CD4-positive, alpha-beta T cell (primary cell): ENCODE data around the gene KMO. TPM values are rescaled to one million over a fixed set of nuclear protein-coding genes. Genes with fewer than 3 reads are reported as not detected.

Source experiments
- ATAC-seq: fragments of 200-7000 bp; cut with Tn5 transposase; one replicate; pipeline ENCODE4 v1.10.0; 2022; ENCODE audit warnings: mild to moderate bottlenecking; ENCODE audit not compliant: poor library complexity
- CTCF ChIA-PET: fragments of 350-600 bp; sonication (Branson Sonifier 250); formaldehyde crosslinking; loops from one replicate; lab custom pipeline; 2021; ENCODE audit warnings: antibody characterized with exemption, inconsistent platforms; lab: Charles Lee
- POLR2A ChIA-PET: fragments of 350-600 bp; sonication (Branson Sonifier 250); formaldehyde crosslinking; loops from one replicate; lab custom pipeline; 2021; ENCODE audit warnings: antibody characterized with exemption, inconsistent platforms; lab: Charles Lee
- DNase-seq, 14 experiments: peaks; one replicate each; pipeline ENCODE4 v3.0.0-alpha.2; 2013 to 2020; ENCODE audit warnings: mixed read lengths in 2 of 14
- H3K27ac ChIP-seq, 2 donors: one replicate each; pipeline versions ENCODE4 v1.5.1 to v1.7.0; 2013; ENCODE audit warnings: low read length in 2 of 2, low read depth in 1 of 2, mild to moderate bottlenecking in 1 of 2
- H3K27me3 ChIP-seq, 2 experiments: 1 replicate in 1 of 2; 2 replicates in 1 of 2; pipeline versions ENCODE4 v1.6.1 to v1.7.0; 2013; ENCODE audit warnings: low read length in 2 of 2, control low read depth in 1 of 2, mild to moderate bottlenecking in 1 of 2, moderate library complexity in 1 of 2; ENCODE audit not compliant: insufficient read depth in 2 of 2, control insufficient read depth in 1 of 2
- H3K36me3 ChIP-seq: one replicate; pipeline ENCODE4 v1.6.1; 2013; ENCODE audit warnings: low read length, control low read depth; ENCODE audit not compliant: insufficient read depth
- H3K4me1 ChIP-seq: one replicate; pipeline ENCODE4 v1.6.1; 2013; ENCODE audit warnings: low read length, control low read depth; ENCODE audit not compliant: insufficient read depth
- H3K4me3 ChIP-seq: one replicate; pipeline ENCODE4 v1.5.1; 2013; ENCODE audit warnings: mild to moderate bottlenecking, low read length, moderate library complexity
- H3K9me3 ChIP-seq, 2 experiments: 1 replicate in 1 of 2; 2 replicates in 1 of 2; pipeline versions ENCODE4 v1.6.1 to v1.7.0; 2013; ENCODE audit warnings: low read length in 2 of 2, mild to moderate bottlenecking in 2 of 2, control low read depth in 1 of 2, moderate library complexity in 1 of 2; ENCODE audit not compliant: control insufficient read depth in 1 of 2, insufficient read depth in 1 of 2
- H3K27ac Mint-ChIP-seq: one replicate; pipeline ENCODE4 v1.8.0; 2020; ENCODE audit warnings: mixed read lengths
- H3K27me3 Mint-ChIP-seq: one replicate; pipeline ENCODE4 v1.8.0; 2021; ENCODE audit warnings: mixed read lengths
- H3K36me3 Mint-ChIP-seq: one replicate; pipeline ENCODE4 v1.8.0; 2021; ENCODE audit warnings: low read depth, mixed read lengths
- H3K4me1 Mint-ChIP-seq: one replicate; pipeline ENCODE4 v1.8.0; 2021; ENCODE audit warnings: low read depth, mixed read lengths
- H3K4me3 Mint-ChIP-seq: one replicate; pipeline ENCODE4 v1.8.0; 2020; ENCODE audit warnings: mild to moderate bottlenecking, mixed read lengths
- H3K9me3 Mint-ChIP-seq: one replicate; pipeline ENCODE4 v1.8.0; 2020; ENCODE audit warnings: mixed read lengths
- intact Hi-C, 2 experiments: fragments of 100-400 bp; cut with DNase I in 1 of 2; cut with micrococcal nuclease in 1 of 2; formaldehyde crosslinking; loops; one replicate each; pipeline versions ENCODE4 v1.15.1 to v1.9.0; 2023 to 2025; cut with DNase I, micrococcal nuclease
- total RNA-seq, 174 experiments: library from RNA in 2 of 174; stranded (reverse) in 2 of 174; gene quantifications; one replicate each; pipeline ENCODE4 v1.2.3 and lab custom pipeline; 2021 to 2026
- TF ChIP-seq, protein P1 (sequence below): fragments of 200-600 bp; IDR thresholded peaks from one replicate; pipeline ENCODE4 v1.8.0; 2022; ENCODE audit warnings: antibody characterized with exemption, mild to moderate bottlenecking

Gene KMO
- total RNA-seq, 2 experiments from 2014 or later = not detected

- H3K9me3 ChIP-seq = no peaks in the 10 kb centered on the region
- intact Hi-C loops = no loop called here
- H3K36me3 Mint-ChIP-seq = no peaks in the 10 kb centered on the region
These were observed 5.0 kb upstream of the KMO start for GRCh38 chr1:241527146-241527545.

GRCh38 chr1:241531195-241532161 is 700 bp upstream of the KMO start:
- peak overlapping the region; percentile 42 for H3K27ac Mint-ChIP-seq
- peak; percentile 89 for ATAC-seq
- peaks cover 6% of the 10 kb centered on the region for H3K4me1 Mint-ChIP-seq
- Histone ChIP-seq H3K4me3 (peak overlapping the region; percentile 59), H3K36me3 (no peaks in the 10 kb centered on the region), H3K27ac (no peak overlapping the region), H3K4me1 (peaks cover 2% of the 10 kb centered on the region), H3K9me3 (no peaks in the 10 kb centered on the region), H3K27me3 (no peaks in the 10 kb centered on the region)
- POLR2A ChIA-PET = interaction anchor here (1.0 to 1.2 kb wide), 2 partner anchors 20 to 109 kb away, joined by 4 read pairs; partner anchors contain the start of genes CHML and OPN3
- peak overlapping the region; percentile 97 for H3K4me3 Mint-ChIP-seq
- intact Hi-C loops = loop anchor here (1.0 to 10.0 kb wide), 10 partner anchors 19 to 1796 kb away; partner anchors contain the start of gene MAP1LC3C (in 1 of the 2)
- H3K9me3 Mint-ChIP-seq = no peaks in the 10 kb centered on the region
- TF ChIP-seq, protein P1, sequence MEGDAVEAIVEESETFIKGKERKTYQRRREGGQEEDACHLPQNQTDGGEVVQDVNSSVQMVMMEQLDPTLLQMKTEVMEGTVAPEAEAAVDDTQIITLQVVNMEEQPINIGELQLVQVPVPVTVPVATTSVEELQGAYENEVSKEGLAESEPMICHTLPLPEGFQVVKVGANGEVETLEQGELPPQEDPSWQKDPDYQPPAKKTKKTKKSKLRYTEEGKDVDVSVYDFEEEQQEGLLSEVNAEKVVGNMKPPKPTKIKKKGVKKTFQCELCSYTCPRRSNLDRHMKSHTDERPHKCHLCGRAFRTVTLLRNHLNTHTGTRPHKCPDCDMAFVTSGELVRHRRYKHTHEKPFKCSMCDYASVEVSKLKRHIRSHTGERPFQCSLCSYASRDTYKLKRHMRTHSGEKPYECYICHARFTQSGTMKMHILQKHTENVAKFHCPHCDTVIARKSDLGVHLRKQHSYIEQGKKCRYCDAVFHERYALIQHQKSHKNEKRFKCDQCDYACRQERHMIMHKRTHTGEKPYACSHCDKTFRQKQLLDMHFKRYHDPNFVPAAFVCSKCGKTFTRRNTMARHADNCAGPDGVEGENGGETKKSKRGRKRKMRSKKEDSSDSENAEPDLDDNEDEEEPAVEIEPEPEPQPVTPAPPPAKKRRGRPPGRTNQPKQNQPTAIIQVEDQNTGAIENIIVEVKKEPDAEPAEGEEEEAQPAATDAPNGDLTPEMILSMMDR = peak; percentile 74
- peak in 3 of 14 experiments; percentile 78 to 81 (median 78) for DNase-seq
- CTCF ChIA-PET = no interaction called here
- H3K27me3 Mint-ChIP-seq = no peaks in the 10 kb centered on the region
- no peaks in the 10 kb centered on the region for H3K36me3 Mint-ChIP-seq

More at GRCh38 chr1:241527146-241527545, 5.0 kb upstream of the KMO start:
- CTCF ChIA-PET = interaction anchor here (0.7 kb wide), 1 partner anchor 100 kb away, joined by 4 read pairs; no protein-coding TSS in a partner anchor
- no peak overlapping the region for H3K27ac ChIP-seq
- ATAC-seq (no peak), DNase-seq (no peak)
- H3K4me1 ChIP-seq = peaks cover 2% of the 10 kb centered on the region
- TF ChIP-seq, protein P1 = no peak
- H3K27me3 ChIP-seq = peaks cover 4 to 13% of the 10 kb centered on the region in 2 experiments
- no peak overlapping the region for H3K4me3 Mint-ChIP-seq
- H3K36me3 ChIP-seq = no peaks in the 10 kb centered on the region
- H3K4me3 ChIP-seq = no peak overlapping the region
- H3K27me3 Mint-ChIP-seq = peaks cover 35% of the 10 kb centered on the region
- POLR2A ChIA-PET = interaction anchor here (0.9 kb wide), 1 partner anchor 25 kb away, joined by 4 read pairs; no protein-coding TSS in a partner anchor
- H3K27ac Mint-ChIP-seq = no peak overlapping the region
- H3K9me3 Mint-ChIP-seq = no peaks in the 10 kb centered on the region
- peaks cover 6% of the 10 kb centered on the region for H3K4me1 Mint-ChIP-seq

DNA sequence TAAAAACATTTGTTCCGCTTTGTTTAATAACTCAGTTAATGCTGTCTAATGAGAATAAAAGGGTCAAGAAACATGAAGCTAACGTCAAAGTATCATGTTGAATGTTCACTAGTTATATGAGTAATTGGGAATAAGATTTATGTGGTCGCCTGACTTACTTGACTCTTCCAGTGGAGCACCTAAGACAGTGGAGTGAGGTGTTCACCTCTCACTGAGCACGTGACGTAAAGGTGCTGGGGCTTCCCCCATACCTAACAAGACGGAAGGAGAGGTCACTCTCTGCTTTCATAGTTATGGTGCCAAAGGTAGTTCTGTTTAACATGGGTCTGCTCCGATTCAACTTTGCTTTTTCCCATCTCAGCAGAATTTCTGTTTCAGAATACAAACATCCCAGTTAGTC is 686 bp downstream of the KMO start:
- intact Hi-C loops = loop anchor here (5.0 to 10.0 kb wide), 6 partner anchors 79 to 1794 kb away; partner anchors contain the start of gene MAP1LC3C (in 1 of the 2)
- H3K4me1 ChIP-seq = peaks cover 2% of the 10 kb centered on the region

More for the DNA sequence above, 686 bp downstream of the KMO start:
- ChIA-PET POLR2A (interaction anchor here (0.6 to 1.2 kb wide), 3 partner anchors 19 to 108 kb away, joined by 3 to 4 read pairs (median 4); partner anchors contain the start of genes CHML and OPN3), CTCF (interaction anchor here (0.6 kb wide), 1 partner anchor 94 kb away, joined by 3 read pairs; no protein-coding TSS in a partner anchor)
- no peaks in the 10 kb centered on the region for H3K9me3 ChIP-seq
- ATAC-seq (no peak), DNase-seq (peak in 3 of 14 experiments; percentile 3 to 39 (median 24))
- no peak overlapping the region for H3K27ac Mint-ChIP-seq
- no peak overlapping the region for H3K4me3 ChIP-seq
- H3K36me3 Mint-ChIP-seq = no peaks in the 10 kb centered on the region
- no peaks in the 10 kb centered on the region for H3K36me3 ChIP-seq
- no peaks in the 10 kb centered on the region for H3K27me3 Mint-ChIP-seq
- peaks cover 6% of the 10 kb centered on the region for H3K4me1 Mint-ChIP-seq
- TF ChIP-seq, protein P1 = no peak
- H3K27me3 ChIP-seq = no peaks in the 10 kb centered on the region
- peak overlapping the region; percentile 36 for H3K4me3 Mint-ChIP-seq
- no peak overlapping the region for H3K27ac ChIP-seq
- no peaks in the 10 kb centered on the region for H3K9me3 Mint-ChIP-seq
